DND-41 (cell line): ENCODE results near the gene SENP1.

Experiments
- ATAC-seq: fragments of 200-7000 bp; cut with Tn5 transposase; 3 replicates; pipeline ENCODE4 v1.9.1; 2021; ENCODE audit warnings: low read depth; ENCODE audit not compliant: insufficient read depth
- DNase-seq: peaks from one replicate; pipeline ENCODE4 v3.0.0-alpha.2; 2020
- H2AFZ ChIP-seq: 2 replicates; pipeline ENCODE4 v1.6.0; 2012; ENCODE audit warnings: low read depth, low read length
- H3K27ac ChIP-seq: 2 replicates; pipeline ENCODE4 v1.5.1; 2012; ENCODE audit warnings: low read length, inconsistent platforms
- H3K27me3 ChIP-seq: fragments of 200-600 bp; sonication (generic); 2 replicates; pipeline ENCODE4 v1.6.0; 2012; ENCODE audit warnings: low read length, mild to moderate bottlenecking, inconsistent platforms; ENCODE audit not compliant: insufficient read depth, poor library complexity
- H3K36me3 ChIP-seq: 2 replicates; pipeline ENCODE4 v1.5.1; 2012; ENCODE audit warnings: low read length, inconsistent platforms; ENCODE audit not compliant: insufficient read depth
- H3K4me1 ChIP-seq: 2 replicates; pipeline ENCODE4 v1.5.1; 2012; ENCODE audit warnings: mild to moderate bottlenecking, low read length; ENCODE audit not compliant: insufficient read depth
- H3K4me2 ChIP-seq: 2 replicates; pipeline ENCODE4 v1.6.0; 2012; ENCODE audit warnings: mild to moderate bottlenecking, moderate library complexity, low read length, inconsistent platforms; ENCODE audit not compliant: insufficient read depth
- H3K4me3 ChIP-seq, 2 experiments: fragments of 200-600 bp in 1 of 2; shearing (Covaris generic) in 1 of 2; 2 replicates each; pipeline ENCODE4 v1.5.1; 2012 to 2016; ENCODE audit warnings: inconsistent platforms in 2 of 2, low read length in 2 of 2, mild to moderate bottlenecking in 2 of 2, low read depth in 1 of 2, moderate library complexity in 1 of 2
- H3K79me2 ChIP-seq: 2 replicates; pipeline ENCODE4 v1.6.0; 2012; ENCODE audit warnings: low read length, inconsistent platforms; ENCODE audit not compliant: insufficient read depth
- H3K9ac ChIP-seq: 2 replicates; pipeline ENCODE4 v1.6.0; 2012; ENCODE audit warnings: low read depth, mild to moderate bottlenecking, inconsistent platforms, low read length, moderate library complexity
- H3K9me3 ChIP-seq: 2 replicates; pipeline ENCODE4 v1.5.1; 2012; ENCODE audit warnings: low read length, moderate library complexity, mild to moderate bottlenecking, inconsistent platforms; ENCODE audit not compliant: insufficient read depth, severe bottlenecking
- H4K20me1 ChIP-seq: 2 replicates; pipeline ENCODE4 v1.6.0; 2012; ENCODE audit warnings: low read length; ENCODE audit not compliant: insufficient read depth
- EZH2 ChIP-seq: IDR thresholded peaks from 3 replicates; pipeline ENCODE4 v1.6.1; 2012; ENCODE audit warnings: borderline replicate concordance, low read depth, mild to moderate bottlenecking, moderate library complexity, low read length, inconsistent platforms; ENCODE audit not compliant: severe bottlenecking
- TF ChIP-seq, protein P1 (sequence below): IDR thresholded peaks from 2 replicates; pipeline ENCODE4 v1.5.1; 2012; ENCODE audit warnings: borderline replicate concordance, low read length, moderate library complexity, mild to moderate bottlenecking; ENCODE audit not compliant: poor library complexity, severe bottlenecking; ENCODE audit errors: extremely low read depth

SENP1 gene

DNA sequence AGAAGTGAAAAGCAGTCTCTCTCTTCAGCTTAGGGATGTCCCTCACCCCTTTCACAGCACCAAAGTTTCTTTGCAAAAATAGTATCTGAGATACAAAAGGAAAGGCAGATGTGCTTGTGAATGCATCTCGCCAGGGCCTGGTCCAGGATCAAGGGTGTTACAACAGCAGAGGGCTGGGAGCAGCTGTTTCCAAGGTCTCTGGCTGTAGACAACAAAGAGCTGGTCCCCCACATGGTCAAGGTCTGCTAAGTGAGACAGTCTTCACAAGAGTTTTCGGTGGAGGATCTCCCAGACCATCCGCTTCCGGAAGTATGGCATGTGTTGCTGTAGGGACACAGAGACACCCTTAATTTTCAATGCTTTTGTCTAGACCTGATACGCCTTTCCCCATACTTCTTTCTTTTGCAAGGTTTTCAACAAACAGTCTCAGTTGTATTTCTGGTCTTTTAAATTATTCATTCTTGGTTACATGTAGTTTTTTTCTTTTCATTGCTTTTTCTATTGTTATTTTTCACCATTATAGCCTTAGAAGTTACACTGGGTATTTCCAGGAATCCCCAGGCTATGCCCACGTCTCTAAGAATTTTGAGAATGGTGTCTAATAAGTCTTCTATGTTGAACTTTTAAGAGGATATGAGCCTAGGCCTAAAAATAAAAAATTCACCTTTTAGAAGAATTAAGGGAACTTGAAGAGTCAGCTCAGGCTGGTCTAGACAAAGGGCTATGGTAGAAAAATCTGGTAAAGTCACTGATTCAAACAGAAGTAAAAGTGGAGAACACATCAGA is 60.6 kb downstream of the SENP1 start:
- no peak overlapping the region for H3K27ac ChIP-seq
- TF ChIP-seq EZH2 = no peak
- TF ChIP-seq, protein P1, sequence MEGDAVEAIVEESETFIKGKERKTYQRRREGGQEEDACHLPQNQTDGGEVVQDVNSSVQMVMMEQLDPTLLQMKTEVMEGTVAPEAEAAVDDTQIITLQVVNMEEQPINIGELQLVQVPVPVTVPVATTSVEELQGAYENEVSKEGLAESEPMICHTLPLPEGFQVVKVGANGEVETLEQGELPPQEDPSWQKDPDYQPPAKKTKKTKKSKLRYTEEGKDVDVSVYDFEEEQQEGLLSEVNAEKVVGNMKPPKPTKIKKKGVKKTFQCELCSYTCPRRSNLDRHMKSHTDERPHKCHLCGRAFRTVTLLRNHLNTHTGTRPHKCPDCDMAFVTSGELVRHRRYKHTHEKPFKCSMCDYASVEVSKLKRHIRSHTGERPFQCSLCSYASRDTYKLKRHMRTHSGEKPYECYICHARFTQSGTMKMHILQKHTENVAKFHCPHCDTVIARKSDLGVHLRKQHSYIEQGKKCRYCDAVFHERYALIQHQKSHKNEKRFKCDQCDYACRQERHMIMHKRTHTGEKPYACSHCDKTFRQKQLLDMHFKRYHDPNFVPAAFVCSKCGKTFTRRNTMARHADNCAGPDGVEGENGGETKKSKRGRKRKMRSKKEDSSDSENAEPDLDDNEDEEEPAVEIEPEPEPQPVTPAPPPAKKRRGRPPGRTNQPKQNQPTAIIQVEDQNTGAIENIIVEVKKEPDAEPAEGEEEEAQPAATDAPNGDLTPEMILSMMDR = no peak
- H3K9ac ChIP-seq = no peak overlapping the region
- no peaks in the 10 kb centered on the region for H3K27me3 ChIP-seq
- no peak overlapping the region for H2AFZ ChIP-seq
- no peak overlapping the region for H3K4me3 ChIP-seq
- no peak overlapping the region for H3K4me2 ChIP-seq
- no peaks in the 10 kb centered on the region for H3K79me2 ChIP-seq
- ATAC-seq (no peak), DNase-seq (no peak)
- no peaks in the 10 kb centered on the region for H3K4me1 ChIP-seq
- H3K9me3 ChIP-seq = no peaks in the 10 kb centered on the region
- H4K20me1 ChIP-seq = no peaks in the 10 kb centered on the region
- peaks cover 77% of the 10 kb centered on the region for H3K36me3 ChIP-seq

DNA sequence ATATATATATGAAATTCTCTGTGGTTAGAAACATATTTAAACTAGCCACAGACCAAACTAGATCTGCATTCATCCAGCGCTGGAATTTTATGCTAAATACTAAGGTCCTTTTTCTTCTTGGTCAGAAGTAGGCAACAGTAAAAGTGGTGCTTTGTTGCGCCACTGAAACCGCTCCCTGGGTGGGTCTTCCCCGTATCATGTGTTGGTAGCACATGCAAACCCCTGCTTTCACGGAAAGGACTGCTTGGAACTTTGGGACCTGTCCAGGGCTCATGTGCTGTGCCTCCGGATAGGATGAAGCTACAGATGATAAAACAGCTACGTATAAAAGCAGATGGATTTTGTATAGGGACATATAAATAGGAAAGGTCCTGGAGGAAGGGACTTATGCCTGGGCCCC is 61.5 kb downstream of the SENP1 start:
- ATAC-seq (no peak), DNase-seq (no peak)
- Histone ChIP-seq H3K27ac (no peak overlapping the region), H3K36me3 (peaks cover 69% of the 10 kb centered on the region), H3K27me3 (no peaks in the 10 kb centered on the region), H3K4me2 (no peak overlapping the region), H3K9ac (no peak overlapping the region), H3K4me1 (no peaks in the 10 kb centered on the region), H4K20me1 (no peaks in the 10 kb centered on the region), H3K9me3 (no peaks in the 10 kb centered on the region), H2AFZ (no peak overlapping the region), H3K79me2 (no peaks in the 10 kb centered on the region), H3K4me3 (no peak overlapping the region)
- TF ChIP-seq, protein P1 = no peak
- no peak for TF ChIP-seq EZH2

DNA sequence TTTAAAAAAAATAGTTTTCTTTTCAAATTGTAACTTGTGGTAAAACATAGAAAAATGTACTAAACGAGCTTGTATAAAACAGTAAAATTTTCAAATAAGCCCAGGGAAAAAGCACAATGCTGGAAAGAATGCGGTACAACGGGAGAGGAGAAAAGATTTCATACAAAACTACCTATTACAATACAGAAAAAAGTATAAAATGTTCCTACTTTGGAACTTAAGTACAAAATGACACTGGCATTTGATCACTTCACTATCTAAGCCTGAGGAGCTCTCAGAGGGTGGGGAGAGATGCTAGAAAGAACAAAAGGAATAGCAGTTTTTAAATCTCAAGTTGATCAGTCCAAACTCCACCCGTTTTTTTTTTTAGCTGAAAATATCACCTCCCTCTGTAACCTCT is 62.1 kb downstream of the SENP1 start:
- H4K20me1 ChIP-seq = no peaks in the 10 kb centered on the region
- no peak for ATAC-seq

More for the DNA sequence above, 62.1 kb downstream of the SENP1 start:
- H3K27ac ChIP-seq = no peak overlapping the region
- DNase-seq = no peak
- no peak overlapping the region for H3K4me3 ChIP-seq
- TF ChIP-seq, protein P1 = no peak
- TF ChIP-seq EZH2 = no peak
- H3K79me2 ChIP-seq = no peaks in the 10 kb centered on the region
- no peak overlapping the region for H3K9ac ChIP-seq
- peaks cover 63% of the 10 kb centered on the region for H3K36me3 ChIP-seq
- no peaks in the 10 kb centered on the region for H3K9me3 ChIP-seq
- no peak overlapping the region for H3K4me2 ChIP-seq
- no peaks in the 10 kb centered on the region for H3K4me1 ChIP-seq
- no peak overlapping the region for H2AFZ ChIP-seq
- no peaks in the 10 kb centered on the region for H3K27me3 ChIP-seq
